ENCODE data around the gene FBLN1. TPM values are rescaled to one million over a fixed set of nuclear protein-coding genes. Genes with fewer than 3 reads are reported as not detected.

FBLN1 gene
- total and polyA plus RNA-seq, 2 of the 13 experiments (the other 11 are each of a cell fraction or from before 2014, with no cell fraction given), result 37.3 to 103 TPM

- Histone ChIP-seq H3K36me3 (replicated peaks in 1 of 2; ENCODE audit: control insufficient read depth in 1 of 2, insufficient read depth in 2 of 2, low read length in 2 of 2) (no peaks in the 10 kb centered on the region), H3K79me2 (ENCODE audit: insufficient read depth, low read length) (no peaks in the 10 kb centered on the region), H3K9me3 (ENCODE audit: low read length) (no peaks in the 10 kb centered on the region), H3K4me2 (ENCODE audit: low read depth, low read length) (peak overlapping the region; percentile 33; the same call in 1 of the 2 replicates), H3K9ac (ENCODE audit: insufficient read depth, low read depth, low read length) (no peak overlapping the region), H3K4me3 (replicated peaks in 1 of 3; ENCODE audit: insufficient read depth in 1 of 3, low read depth in 2 of 3, low read length in 3 of 3) (no peak overlapping the region), H2AFZ (ENCODE audit: low read length) (no peak overlapping the region), H3K27me3 (ENCODE audit: control insufficient read depth in 1 of 2, insufficient read depth in 2 of 2, low read length in 2 of 2) (no peaks in the 10 kb centered on the region), H3K4me1 (ENCODE audit: insufficient read depth, low read length) (peaks cover 55% of the 10 kb centered on the region), H4K20me1 (ENCODE audit: insufficient read depth, low read length) (no peaks in the 10 kb centered on the region), H3K27ac (ENCODE audit: extremely low read length, insufficient read depth, low read length) (no peak overlapping the region)
- in situ Hi-C loops (cut with HindIII; ENCODE audit: extremely low pct_ligation_motif_present, low pct_unique_long_range_greater_than_20kb) (no loop called here), intact Hi-C loops (cut with micrococcal nuclease; ENCODE audit: unreplicated experiment) (no loop called here)
- TF ChIP-seq ZMYM3 (CRISPR knock-in tag; IDR thresholded peaks at IDR 0.05) (peak; percentile 54), GATA4 (IDR thresholded peaks at IDR 0.05; ENCODE audit: borderline replicate concordance, low read depth) (no peak), ZNF496 (CRISPR knock-in tag; IDR thresholded peaks at IDR 0.05; ENCODE audit: insufficient replicate concordance) (no peak), STAT6 (CRISPR knock-in tag; IDR thresholded peaks at IDR 0.05; ENCODE audit: borderline replicate concordance) (no peak), ZNF629 (CRISPR knock-in tag; conservative IDR thresholded peaks at IDR 0.05) (peak; percentile 91)
- DNase-seq (ENCODE audit: low spot score) (no peak), ATAC-seq (no peak), FAIRE-seq (no peak)
- no TSS peak for BruUV-seq (replicated peaks)
- CTCF ChIA-PET (ENCODE audit: low intra/inter-chr PET ratio, low total read pairs), result no interaction called here
- WGBS (ENCODE audit: low lambda C conversion rate), result 74% methylated on average over 8 of the region's 8 CpGs
- POLR2A ChIA-PET, result no interaction called here
Observed at GRCh38 chr22:45475063-45475747, 27.5 kb upstream of the FBLN1 start.

All from HepG2 (cell line).